Embryonic facial prominence (tissue), 1 donor: Measurements from ENCODE around the gene JPH3.

Experiments
- DNase-seq: peaks from one replicate; pipeline ENCODE4 v3.0.0-alpha.2; 2016; ENCODE audit errors: extremely low spot score

JPH3 gene

GRCh38 chr16:87602001-87602775 is at the start of gene JPH3:
Gene JPH3, plus strand, starts transcription at chr16:87602508. Its CDS starts 639 bp downstream, at chr16:87603147.
- DNase-seq, result no peak

DNA sequence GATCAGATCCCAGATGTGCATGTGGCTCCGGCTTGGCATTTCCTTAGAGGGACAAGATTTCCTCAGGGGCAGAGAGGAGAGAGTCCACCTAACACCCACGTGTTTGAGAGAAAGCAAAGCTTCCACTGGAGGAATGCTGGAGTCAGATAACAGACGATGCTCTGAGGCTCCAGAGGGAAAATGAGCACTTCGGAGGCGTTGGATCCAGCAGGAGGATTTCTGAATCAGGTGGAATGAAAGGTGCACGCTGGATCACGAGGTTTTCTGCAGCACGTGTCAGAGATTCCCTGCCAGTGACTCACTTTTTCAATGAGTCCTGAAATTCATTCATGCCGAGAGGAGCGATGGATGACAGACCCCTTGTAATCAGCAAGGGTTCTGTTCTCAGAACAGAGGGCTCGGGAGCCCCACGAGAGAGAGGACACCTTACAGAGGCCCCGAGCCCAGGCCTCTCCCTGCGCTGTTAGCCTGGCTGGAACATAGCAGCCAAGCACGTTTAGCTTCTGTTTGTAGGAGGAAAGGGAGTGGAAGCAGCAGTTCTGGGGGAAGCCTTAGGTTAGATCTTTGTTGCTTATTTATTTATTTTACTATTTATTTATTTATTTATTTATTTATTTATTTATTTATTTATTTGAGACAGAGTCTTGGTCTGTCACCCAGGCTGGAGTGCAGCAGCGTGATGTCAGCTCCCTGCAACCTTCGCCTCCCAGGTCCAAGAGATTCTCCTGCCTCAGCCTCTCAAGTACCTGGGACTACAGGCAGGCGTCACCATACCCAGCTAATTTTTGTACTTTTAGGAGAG is 49.3 kb upstream of the JPH3 start:
- no peak for DNase-seq

DNA sequence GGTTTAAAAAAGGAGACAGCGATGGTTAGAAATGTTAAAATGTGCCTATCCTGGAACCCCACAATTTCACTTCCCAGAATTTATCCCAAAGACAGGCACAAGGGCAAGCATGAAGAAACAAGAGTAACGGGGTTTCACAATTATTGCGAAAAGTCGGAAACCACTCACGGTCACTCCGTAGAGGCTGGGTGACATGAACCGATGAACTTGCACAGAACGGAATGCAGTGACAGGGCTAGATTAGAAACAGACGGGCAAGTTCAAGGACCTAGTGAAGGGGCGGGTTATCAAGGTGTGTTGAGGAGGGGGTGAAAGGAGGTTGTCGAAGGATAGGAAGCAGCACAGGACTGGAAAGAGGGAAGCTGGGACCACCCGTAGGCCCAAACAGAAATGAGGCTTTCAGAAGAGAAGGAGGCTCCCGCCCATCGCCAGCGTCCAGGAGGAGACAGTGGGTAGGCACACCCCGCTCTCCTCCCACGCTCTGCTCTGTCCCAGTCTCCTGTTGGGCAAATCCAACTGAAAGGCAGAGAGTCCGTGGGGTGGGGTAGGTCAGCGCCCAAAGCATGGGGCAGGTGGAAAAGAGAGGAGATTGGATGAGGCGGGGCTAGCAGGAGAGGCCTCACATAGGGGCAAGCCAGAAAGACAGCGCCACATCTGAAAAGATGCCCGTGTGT is 47.4 kb upstream of the JPH3 start:
- DNase-seq, result no peak

DNA sequence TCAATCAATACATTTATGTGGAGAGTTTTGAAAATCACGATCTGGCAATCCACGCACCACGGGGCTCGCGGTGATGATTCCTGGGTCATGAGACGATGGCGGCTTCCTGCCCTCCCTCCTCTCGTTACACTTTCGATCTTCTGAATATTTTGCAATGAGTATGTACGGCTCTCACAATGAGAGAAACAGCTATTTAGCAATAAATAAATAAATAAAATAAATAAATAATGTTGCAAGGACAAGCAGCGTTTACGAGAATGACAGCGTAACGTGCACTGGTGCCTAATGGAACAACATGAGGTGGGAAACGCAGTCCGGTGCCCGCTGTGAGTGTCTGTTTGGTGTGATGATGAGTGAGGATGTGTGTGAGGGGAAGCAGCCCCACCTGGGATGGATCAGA is 46.7 kb upstream of the JPH3 start:
- DNase-seq, result no peak

GRCh38 chr16:87556941-87557459 is 45.3 kb upstream of the JPH3 start:
- no peak for DNase-seq

DNA sequence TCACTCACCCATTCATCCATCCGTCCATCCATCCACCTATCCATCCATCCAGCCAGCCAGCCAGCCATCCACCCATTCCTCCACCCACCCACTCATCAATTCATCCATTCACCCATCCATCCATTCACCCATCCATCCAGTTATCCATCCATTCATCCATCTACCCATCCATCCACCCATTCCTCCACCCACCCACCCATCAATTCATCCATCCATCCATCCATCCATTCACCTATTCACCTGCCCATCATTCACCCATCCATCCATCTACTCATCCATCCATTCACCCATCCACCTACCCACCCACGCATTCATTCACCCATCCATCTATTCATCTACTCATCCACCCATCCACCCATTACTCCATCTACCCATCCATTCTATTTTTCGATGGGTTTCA is 43.6 kb upstream of the JPH3 start:
- DNase-seq, result no peak

GRCh38 chr16:87559945-87560344 is 42.4 kb upstream of the JPH3 start:
- DNase-seq, result no peak

GRCh38 chr16:87560428-87561199 is 41.7 kb upstream of the JPH3 start:
- no peak for DNase-seq

DNA sequence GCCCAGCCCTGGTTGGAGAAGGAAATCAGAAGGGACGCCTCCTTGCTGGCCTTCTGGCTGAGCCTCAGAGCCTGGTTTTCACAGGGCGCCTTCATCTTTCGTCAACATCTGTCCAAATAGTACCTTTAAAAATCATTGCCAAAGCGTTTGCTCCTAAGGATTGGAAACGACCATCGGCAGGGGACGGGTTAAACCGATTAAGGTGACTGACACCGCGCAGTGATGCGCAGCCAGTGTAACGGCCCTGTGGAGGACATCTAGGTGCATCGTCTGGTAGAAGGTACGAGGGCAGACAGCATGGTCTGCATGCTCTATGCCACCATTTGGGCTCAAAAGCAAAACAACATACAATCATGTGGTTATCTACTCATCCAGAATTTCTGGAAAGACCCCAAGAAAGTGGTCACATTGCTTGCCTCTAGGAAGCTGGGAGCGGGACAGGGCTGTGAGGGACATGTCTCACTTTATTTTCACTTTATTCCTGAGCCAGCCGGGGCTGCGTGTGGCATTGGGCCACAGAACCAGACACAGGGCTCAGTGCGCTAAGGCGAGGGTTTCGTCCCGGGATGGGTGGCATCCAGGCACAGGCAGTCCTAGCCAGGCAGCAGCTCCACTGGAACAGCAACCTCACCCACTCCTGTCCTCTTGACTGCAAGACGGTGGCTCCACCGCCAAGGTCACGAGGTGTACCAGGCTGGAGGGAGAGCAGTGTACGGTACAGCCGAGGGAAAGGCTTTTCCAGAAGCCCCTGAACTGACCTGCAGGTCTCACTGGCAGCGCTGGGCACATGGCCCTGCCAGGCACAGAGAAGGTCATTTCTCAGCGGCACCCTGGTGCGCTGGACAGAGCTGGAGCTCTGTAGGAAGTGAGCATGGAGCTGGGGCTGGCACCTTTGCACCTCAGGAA is 40.9 kb upstream of the JPH3 start:
- DNase-seq, result no peak

- DNase-seq, result no peak
These were observed 40.1 kb upstream of the JPH3 start for GRCh38 chr16:87562201-87562600.

GRCh38 chr16:87563022-87563421 is 39.3 kb upstream of the JPH3 start:
- no peak for DNase-seq

- no peak for DNase-seq
These were observed 38.4 kb upstream of the JPH3 start for GRCh38 chr16:87563714-87564523.

DNA sequence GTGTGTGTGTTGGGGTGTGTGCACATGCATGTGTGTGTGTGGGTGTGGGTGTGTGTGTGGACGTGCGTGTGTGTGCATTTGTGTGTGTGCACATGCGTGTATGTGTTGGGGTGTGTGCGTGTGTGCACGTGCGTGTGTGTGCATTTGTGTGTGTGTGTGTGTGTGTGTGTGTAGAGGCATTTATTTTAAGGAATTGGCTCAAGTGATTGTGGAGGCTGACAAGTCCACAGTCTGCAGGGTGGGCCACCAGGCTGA is 37.9 kb upstream of the JPH3 start:
- no peak for DNase-seq

DNA sequence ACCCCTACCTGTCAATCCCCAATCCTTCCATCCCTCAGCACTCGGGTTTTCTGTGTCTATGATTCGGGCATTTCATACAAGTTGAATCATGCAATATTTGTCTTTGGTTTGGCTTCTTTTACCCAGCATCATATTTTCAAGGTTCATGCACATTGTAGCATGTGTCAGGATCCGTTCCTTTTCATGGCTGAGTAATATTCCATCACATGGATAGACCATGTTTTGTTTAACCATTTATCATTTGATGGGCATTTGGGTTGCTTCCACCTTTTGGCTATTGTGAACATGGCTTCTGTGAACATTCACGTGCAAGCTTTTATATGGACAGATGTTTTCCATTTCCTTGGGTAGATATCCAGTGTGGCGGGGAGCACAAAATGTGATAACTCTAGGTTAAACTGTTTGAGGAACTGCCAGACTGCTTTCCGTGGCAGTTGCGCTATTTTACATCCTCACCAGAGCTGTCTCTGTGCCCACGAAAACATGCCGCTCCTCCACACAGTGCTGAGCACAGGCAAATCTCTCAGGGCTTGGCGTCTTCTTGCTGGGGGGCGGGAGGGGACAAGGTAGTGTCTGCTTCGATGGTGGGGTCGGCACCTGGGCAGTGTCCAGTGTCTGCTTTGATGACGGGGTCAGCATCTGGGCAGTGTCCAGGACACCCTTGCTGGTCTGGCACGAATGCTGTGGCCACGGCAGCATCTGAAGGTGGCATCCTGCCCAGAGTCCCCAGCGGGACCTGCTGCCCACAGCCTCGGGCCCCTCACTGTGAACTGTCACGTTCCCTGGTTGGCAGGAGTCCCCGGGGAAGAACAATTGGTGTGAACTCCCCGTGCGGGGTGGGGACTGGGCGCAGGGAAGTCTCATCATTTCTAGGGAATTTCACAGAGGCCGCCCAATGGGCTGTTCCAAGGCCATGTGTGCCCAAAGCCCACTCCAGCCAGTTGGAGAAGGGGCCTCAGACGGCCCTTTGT is 32.4 kb upstream of the JPH3 start:
- no peak for DNase-seq

GRCh38 chr16:87570572-87570937 is 31.8 kb upstream of the JPH3 start:
- no peak for DNase-seq

DNA sequence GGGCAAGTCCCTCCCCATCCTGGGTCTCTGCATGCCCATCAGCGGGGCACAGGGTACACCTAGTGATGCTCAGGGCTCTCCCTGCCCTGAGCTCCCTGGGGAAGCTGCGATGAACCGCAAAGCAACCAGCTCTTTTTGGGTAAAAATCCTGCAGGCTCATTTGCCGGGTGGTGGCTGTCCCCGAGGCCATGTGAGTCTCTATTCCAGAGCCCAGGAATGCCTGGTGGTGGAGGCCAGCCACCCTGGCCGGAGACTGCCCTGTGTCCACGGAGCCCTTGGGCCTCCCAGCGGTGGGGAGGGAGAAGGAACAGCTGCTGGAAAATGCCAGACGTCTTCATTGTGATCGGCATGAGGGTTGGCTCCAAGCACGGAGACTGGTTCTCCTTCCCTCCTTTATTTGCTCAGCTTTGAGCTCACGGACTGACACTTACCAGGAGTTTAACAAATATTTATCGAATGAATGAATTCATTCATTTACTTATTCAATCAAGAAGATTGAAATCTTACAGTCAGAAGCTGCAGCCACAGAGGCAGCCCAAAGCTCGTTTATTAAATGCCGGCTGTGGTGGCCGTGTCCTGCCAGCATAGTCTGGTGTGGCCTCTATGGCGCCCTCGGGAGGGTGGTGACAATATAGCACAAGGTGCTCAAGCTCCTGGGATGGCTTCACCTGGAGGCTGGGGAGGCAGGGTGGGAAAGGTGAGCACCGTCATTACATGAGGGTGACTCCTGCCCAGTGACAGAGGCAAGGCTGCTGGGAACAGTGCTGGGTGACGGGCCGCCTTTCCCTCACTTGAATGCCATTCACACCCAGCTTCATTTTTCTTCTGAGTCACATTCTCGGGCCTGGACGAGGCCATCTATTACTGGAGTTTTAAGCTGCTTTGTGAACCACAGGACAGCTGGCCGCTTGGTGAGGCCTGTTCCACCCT is 31.1 kb upstream of the JPH3 start:
- DNase-seq, result no peak

DNA sequence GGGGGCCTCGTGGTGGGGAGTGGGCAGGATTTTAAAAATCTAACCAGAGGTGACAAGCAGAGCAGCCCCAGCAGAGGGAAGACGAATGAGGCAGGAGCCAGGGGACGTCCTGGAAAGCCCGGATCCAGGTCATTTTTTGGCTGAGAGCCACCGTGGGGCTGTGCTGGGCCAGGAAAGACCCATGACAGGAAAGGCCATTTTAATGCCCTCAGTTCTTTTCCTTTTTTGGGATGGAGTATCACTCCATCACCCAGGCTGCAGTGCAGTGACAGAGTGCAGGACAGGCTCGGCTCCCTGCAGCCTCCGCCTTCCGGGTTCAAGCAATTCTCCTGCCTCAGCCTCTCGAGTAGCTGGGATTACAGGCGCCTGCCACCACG is 30.5 kb upstream of the JPH3 start:
- no peak for DNase-seq

DNA sequence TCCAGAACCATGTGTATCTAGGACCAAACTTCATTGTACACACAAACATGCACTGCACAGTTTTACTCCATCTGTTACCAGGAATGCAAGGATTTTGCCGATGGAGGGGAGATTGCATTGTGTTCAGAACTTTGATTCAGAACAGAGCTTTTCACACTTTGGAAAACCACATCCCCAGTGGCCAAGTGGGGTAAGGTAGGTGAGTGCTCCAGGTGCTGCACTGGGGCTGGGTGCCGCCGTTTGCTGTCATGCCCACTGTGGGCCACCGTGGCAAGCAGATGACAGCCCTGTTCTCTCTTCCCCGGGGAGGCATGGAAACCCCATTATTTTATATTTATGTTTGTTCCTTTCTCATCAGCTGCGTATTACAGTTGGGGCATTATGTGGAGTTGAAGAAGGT is 29.3 kb upstream of the JPH3 start:
- no peak for DNase-seq
